HG03565 (cell line): Measurements from ENCODE around the gene ZBTB12.
"Not testable (repeated sequence)": the region's sequence is repeated elsewhere in the genome, so short reads cannot be mapped to it uniquely, and the experiment has no call there.

Source experiments
- ATAC-seq: cut with Tn5 transposase; IDR thresholded peaks from one replicate; pipeline ENCODE4 v1.9.1; 2021; ENCODE audit warnings: mild to moderate bottlenecking, moderate library complexity; ENCODE audit not compliant: unreplicated experiment

ZBTB12 gene, protein sequence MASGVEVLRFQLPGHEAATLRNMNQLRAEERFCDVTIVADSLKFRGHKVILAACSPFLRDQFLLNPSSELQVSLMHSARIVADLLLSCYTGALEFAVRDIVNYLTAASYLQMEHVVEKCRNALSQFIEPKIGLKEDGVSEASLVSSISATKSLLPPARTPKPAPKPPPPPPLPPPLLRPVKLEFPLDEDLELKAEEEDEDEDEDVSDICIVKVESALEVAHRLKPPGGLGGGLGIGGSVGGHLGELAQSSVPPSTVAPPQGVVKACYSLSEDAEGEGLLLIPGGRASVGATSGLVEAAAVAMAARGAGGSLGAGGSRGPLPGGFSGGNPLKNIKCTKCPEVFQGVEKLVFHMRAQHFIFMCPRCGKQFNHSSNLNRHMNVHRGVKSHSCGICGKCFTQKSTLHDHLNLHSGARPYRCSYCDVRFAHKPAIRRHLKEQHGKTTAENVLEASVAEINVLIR

DNA sequence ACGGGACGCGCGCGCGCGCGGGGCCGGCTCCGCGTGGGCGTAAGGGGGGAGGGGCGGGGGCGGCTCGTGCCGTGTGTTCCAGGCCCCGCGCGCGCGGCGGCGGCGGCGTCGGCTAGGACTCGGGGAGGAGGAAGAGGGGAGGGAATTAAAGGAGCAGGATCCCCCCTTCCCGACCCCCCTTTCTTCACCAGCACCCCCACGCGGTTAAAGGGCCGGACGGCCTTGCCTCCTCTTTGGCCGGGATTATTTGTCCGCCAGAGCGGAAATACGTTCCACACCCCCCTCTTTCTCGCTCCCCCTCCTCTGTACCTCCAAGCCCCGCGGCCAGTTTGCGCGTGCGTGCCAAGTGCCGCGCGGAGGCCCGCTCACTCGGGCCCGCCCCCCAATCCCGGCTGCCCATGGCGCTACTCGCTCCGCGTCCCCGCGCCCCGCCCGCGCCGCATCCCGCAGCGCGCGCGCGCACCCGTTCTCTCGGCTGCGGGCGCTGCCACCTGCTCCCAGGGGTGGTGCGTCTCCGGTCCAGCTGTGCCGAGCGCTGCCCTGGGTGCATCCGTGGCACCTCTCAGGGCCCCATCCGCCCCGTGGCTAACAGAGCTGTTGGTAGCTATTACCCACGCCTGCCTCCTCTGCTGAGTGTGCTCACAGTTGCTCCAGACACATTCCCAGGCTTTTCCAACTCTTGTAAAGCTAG, at the start of gene ZBTB12:
Gene ZBTB12, minus strand, starts transcription at position 134 of the 691 bp plus-strand sequence. CDS start 781 bp downstream, outside the sequence.
- peak; percentile 35 for ATAC-seq

DNA sequence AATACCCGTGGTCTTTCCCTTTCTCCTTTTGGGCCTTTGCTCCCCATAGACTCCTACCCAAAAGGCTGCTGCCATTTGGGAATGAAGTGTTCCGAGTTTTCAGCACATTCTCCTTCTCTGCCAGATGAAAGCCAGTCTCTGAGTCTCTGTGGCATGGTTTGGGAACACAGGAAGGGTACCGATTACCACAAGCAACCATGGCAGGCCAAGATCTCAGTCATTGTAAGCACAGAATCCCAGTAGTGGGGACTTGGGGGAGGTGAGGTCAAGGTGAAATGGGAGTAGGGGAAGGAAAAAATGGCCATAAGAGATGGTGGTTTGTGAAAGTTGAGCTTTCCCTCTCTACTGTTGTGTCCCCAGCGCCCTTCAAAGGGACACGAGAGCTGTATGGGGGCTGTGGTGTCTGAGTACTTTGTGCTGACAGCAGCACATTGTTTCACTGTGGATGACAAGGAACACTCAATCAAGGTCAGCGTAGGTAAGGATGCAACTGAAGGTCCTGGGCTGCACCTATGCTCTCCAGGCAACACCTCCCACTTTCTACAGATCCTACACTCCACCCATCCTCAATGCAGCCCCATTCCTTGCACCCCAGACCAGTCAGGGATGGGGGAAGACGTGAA, 48.2 kb upstream of the ZBTB12 start:
- no peak for ATAC-seq

DNA sequence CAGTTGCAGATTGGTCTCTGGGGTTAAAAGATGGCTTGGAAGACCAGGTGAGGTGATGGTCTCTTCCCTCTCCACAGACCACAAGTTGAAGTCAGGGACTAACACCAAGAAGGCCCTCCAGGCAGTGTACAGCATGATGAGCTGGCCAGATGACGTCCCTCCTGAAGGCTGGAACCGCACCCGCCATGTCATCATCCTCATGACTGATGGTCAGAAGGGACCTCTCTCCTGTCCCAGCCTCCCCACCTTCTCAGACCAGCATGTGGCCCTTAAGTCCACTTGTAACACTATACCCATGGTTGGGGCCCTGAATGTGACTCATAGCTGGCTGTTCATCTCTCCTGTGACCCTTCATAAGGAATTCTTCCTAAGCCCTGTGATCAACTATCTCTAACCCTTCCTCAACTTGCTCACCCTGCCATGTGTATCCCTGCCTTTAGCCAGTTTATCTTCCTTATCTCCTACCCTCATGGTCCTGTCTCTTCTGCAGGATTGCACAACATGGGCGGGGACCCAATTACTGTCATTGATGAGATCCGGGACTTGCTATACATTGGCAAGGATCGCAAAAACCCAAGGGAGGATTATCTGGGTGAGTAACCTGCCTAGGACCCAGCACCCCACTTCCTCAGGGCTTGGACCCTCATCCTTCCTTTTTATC, 47.0 kb upstream of the ZBTB12 start:
- no peak for ATAC-seq

DNA sequence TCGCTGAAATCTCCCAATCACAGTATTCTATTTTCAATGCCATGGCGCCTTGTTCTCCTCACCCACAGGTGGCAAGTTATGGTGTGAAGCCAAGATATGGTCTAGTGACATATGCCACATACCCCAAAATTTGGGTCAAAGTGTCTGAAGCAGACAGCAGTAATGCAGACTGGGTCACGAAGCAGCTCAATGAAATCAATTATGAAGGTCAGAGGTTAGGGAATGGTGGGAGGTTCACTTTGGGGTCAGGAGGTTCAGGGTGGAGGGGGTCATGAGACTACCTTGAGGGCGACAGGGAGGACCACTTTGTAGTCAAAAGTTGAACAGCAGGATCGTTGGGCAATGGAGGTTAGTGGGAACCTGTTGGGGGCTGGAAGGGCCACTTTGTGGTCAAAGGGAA, 46.4 kb upstream of the ZBTB12 start:
- ATAC-seq: no peak

DNA sequence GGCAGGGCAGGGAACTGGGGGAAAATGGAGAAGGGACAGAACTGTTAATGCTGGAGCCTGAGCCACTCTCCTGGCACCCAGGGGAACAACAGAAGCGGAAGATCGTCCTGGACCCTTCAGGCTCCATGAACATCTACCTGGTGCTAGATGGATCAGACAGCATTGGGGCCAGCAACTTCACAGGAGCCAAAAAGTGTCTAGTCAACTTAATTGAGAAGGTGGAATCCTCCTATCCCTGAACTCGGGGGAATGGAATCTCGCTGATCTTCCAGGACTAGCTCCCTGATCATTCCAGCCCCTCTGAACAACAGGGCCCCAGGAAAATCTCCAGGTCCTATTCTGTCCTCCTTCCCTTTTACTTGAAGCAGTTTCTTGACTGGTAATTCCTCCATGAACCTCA, 46.0 kb upstream of the ZBTB12 start:
- no peak for ATAC-seq

DNA sequence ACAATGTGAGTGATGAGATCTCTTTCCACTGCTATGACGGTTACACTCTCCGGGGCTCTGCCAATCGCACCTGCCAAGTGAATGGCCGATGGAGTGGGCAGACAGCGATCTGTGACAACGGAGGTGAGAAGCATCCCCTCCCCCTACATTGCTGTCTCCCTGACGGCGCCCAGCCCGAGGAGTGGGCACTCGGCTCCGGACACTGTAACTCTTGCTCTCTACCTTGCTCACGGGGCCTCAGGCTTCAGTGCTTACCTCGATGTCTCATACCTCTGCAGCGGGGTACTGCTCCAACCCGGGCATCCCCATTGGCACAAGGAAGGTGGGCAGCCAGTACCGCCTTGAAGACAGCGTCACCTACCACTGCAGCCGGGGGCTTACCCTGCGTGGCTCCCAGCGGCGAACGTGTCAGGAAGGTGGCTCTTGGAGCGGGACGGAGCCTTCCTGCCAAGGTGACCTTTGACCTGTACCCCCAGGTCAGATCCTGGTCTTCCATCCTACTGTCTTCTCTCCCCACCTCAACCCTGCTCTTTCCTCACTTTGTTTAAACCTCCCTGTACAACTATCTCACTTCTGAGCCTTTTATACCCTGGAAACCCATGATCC, 45.3 kb upstream of the ZBTB12 start:
- ATAC-seq: no peak

DNA sequence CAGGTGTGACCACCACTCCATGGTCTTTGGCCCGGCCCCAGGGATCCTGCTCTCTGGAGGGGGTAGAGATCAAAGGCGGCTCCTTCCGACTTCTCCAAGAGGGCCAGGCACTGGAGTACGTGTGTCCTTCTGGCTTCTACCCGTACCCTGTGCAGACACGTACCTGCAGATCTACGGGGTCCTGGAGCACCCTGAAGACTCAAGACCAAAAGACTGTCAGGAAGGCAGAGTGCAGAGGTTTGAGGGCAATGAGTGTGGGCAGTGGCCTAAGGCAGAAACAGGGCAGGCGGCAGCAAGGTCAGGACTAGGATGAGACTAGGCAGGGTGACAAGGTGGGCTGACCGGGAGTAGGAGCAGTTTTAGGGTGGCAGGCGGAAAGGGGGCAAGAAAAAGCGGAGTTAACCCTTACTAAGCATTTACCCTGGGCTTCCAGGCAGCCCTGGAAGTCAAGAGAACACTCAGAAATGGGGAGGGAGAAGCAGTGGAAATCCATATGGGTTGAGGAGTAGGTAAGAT, 44.5 kb upstream of the ZBTB12 start:
- ATAC-seq: no peak

DNA sequence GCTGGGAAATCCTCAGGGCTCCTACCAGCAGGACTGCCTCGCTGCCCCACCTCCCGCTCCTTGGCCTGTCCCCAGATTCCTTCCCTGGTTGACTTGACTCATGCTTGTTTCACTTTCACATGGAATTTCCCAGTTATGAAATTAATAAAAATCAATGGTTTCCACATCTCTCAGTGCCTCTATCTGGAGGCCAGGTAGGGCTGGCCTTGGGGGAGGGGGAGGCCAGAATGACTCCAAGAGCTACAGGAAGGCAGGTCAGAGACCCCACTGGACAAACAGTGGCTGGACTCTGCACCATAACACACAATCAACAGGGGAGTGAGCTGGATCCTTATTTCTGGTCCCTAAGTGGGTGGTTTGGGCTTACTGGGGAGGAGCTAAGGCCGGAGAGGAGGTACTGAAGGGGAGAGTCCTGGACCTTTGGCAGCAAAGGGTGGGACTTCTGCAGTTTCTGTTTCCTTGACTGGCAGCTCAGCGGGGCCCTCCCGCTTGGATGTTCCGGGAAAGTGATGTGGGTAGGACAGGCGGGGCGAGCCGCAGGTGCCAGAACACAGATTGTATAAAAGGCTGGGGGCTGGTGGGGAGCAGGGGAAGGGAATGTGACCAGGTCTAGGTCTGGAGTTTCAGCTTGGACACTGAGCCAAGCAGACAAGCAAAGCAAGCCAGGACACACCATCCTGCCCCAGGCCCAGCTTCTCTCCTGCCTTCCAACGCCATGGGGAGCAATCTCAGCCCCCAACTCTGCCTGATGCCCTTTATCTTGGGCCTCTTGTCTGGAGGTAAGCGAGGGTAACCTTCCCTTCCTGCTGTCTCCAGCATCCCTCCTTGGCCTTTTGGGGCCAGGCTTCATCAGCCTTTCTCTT, 43.9 kb upstream of the ZBTB12 start, which contains the start of gene CFB:
Gene CFB, plus strand, starts transcription at position 589 of the 863 bp plus-strand sequence. Its CDS starts 127 bp downstream, at position 716.
- no peak for ATAC-seq

DNA sequence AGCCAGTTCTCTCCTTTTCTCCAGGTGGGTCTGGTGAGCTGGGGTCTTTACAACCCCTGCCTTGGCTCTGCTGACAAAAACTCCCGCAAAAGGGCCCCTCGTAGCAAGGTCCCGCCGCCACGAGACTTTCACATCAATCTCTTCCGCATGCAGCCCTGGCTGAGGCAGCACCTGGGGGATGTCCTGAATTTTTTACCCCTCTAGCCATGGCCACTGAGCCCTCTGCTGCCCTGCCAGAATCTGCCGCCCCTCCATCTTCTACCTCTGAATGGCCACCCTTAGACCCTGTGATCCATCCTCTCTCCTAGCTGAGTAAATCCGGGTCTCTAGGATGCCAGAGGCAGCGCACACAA, 43.2 kb upstream of the ZBTB12 start:
- ATAC-seq: no peak

DNA sequence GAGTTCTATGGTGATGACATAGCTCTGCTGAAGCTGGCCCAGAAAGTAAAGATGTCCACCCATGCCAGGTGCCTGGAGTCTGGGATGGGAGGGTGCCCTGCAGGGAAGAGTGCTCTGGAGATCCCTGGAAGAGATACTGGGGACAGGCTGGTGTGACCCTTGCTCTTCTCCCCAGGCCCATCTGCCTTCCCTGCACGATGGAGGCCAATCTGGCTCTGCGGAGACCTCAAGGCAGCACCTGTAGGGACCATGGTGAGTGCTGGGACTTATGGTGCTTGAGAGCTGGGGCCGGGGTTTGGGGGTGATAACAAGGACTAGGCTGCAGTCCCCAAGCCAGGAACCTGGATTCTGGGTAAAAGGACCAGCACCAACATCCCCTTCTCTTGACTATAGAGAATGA, 41.9 kb upstream of the ZBTB12 start:
- no peak for ATAC-seq

DNA sequence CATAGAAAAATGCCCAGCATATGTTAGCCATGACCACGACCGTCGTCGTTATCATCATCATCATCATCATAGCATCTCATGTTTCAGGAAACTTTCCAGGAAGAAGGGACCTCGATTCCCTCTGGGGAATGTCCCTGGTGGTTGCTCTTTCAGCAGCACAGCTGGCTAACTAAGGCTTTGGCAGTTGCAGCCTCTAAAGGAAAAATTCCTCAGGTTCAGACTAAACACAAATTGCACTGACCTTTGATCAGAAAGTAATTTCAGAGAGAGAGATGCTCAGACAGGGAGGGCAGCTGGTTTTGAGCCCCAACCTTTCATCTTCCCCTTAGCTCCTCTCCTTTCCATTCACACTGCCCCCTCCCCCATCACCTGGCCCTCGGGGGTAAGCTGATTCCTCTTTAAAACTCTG, 38.4 kb upstream of the ZBTB12 start:
- no peak for ATAC-seq

DNA sequence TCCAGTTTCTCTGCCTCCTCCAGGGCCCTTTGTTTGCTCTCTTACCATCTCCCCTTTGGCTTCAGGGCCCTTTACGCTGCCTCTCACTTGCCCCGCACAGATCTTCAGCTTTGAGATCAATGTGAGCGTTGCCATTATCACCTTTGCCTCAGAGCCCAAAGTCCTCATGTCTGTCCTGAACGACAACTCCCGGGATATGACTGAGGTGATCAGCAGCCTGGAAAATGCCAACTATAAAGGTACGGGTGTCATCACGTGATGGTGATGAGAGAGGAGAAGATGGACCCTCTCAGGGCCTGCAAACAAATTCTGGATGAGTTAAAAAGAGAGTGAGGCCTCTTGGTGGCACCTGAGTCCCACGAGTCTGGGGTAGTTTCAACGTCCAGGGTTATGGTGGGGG, 33.9 kb upstream of the ZBTB12 start:
- no peak for ATAC-seq

DNA sequence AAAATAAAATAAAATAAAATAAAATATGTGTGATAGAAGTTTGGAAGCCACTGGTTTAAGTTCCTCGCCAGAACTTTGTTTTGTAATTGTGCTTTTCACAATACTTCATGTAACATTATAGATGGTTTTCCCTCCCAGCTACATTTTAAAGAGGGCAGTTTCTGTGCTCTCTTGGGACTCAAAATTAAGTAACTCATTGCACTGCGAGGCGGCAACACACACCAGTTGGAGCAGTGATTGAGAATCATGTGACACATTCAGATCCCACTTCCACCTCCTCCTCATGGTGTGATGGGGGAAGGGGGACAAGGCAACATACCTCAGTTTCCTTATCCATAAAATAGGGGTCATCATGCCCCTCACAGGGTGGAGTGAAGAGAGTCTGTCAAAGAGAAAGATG, 33.1 kb upstream of the ZBTB12 start:
- ATAC-seq: no peak

DNA sequence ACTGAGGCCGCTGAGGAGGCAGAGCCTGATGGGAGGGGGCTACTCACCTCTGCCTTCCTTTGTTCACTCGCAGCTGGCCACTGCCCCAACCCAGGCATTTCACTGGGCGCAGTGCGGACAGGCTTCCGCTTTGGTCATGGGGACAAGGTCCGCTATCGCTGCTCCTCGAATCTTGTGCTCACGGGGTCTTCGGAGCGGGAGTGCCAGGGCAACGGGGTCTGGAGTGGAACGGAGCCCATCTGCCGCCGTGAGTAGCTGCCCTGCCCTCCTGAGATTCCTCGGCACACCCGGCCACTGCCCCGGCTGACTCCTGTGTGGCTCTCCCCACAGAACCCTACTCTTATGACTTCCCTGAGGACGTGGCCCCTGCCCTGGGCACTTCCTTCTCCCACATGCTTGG, 31.7 kb upstream of the ZBTB12 start:
- no peak for ATAC-seq

DNA sequence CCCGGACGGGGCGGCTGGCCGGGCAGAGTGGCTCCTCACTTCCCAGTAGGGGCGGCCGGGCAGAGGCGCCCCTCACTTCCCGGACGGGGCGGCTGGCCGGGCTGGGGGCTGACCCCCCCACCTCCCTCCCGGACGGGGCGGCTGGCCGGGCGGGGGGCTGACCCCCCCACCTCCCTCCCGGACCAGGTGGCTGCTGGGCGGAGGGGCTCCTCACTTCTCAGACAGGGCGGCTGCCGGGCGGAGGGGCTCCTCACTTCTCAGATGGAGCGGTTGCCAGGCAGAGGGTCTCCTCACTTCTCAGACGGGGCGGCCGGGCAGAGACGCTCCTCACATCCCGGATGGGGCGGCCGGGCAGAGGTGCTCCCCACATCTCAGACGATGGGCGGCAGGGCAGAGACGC, 30.3 kb upstream of the ZBTB12 start:
- not testable (repeated sequence) for ATAC-seq

DNA sequence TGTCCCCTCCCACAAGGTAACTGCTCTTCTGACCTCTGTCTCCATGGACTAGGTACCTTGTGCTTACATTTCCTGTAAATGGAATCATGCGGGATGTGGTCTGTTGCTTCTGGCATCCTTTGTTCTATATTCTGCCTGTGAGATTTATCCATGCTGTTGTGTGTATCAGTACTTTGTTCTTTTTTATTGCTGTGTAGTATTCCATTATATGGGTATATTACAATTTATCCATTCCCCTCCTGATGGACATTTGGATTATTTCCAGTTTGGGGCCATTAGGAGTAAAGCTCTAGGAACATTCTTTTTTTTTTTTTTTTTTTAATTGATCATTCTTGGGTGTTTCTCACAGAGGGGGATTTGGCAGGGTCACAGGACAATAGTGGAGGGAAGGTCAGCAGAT, 29.1 kb upstream of the ZBTB12 start:
- no peak for ATAC-seq

DNA sequence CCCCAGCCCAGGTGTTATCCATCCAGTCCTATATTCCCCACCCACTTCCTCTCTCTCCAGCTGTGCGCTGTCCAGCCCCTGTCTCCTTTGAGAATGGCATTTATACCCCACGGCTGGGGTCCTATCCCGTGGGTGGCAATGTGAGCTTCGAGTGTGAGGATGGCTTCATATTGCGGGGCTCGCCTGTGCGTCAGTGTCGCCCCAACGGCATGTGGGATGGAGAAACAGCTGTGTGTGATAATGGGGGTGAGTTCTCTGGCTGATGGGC, 26.7 kb upstream of the ZBTB12 start:
- ATAC-seq: no peak

DNA sequence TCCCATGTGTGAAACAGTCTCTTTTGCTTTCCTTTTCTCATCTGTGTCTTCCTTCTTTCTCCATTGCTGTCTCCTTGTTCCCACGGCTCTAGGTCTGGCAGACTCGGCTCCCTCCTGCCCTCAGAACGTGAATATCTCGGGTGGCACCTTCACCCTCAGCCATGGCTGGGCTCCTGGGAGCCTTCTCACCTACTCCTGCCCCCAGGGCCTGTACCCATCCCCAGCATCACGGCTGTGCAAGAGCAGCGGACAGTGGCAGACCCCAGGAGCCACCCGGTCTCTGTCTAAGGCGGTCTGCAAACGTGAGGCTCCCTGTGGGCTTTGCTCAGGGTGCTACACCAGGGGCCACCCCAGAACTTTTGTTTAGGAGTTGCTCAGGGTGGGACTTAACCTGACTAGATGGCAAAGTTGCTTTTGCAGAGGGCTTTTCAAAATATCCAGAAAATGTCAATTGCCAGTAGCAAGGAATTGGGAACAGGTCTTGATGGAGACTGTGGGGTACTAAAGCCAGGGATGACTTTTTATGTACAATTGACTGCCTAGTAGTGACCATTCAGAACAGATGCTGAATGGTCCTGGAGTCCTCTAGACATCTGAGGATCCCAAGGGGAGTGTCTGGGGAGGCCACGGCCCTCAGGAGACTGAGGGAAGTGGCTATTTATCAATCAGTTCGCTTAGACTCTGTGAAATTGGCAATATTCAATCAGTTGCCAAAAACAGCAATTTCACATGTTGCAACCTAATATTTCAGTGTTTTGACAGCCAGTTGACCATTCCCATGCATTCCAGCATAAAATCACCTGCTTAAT, 26.2 kb upstream of the ZBTB12 start:
- no peak for ATAC-seq

DNA sequence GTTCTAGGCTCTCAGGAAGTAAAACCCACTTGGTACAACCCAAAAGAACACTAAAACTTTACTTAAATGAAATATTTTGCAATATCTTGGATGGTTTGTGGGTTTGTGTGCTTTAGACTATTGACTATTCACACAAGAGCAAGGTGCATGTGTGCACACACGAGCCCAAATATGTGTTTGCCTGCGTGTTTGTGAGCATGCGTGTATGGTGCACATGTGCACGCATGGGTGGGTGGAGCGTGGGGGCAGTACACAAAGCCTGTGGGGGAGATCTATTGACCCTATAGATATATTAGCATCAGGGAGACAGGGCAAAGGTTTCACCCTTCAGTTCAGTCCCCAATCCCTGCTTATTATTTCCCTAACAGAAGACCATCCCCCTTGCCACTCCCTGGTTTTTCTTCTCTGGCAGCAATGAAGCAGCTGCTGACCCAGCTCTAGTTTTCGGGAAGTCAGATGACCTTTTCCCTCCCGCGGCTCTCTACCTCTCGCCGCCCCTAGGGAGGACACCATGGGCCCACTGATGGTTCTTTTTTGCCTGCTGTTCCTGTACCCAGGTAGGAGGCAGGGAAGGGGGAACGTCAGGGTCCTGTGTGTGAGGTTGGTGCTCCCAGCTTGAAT, 25.5 kb upstream of the ZBTB12 start, which contains the start of gene C2:
Gene C2, plus strand, starts transcription at position 476 of the 621 bp plus-strand sequence. Its CDS starts 36 bp downstream, at position 512.
- ATAC-seq: no peak
